ENCODE measurements around the gene SPARC.
"Not testable (repeated sequence)": the region's sequence is repeated elsewhere in the genome, so short reads cannot be mapped to it uniquely, and the experiment has no call there.

The SPARC gene

GRCh38 chr5:151700296-151700695 is 13.6 kb upstream of the SPARC start:
- DNase-seq (ENCODE audit: low spot score) = no peak

DNA sequence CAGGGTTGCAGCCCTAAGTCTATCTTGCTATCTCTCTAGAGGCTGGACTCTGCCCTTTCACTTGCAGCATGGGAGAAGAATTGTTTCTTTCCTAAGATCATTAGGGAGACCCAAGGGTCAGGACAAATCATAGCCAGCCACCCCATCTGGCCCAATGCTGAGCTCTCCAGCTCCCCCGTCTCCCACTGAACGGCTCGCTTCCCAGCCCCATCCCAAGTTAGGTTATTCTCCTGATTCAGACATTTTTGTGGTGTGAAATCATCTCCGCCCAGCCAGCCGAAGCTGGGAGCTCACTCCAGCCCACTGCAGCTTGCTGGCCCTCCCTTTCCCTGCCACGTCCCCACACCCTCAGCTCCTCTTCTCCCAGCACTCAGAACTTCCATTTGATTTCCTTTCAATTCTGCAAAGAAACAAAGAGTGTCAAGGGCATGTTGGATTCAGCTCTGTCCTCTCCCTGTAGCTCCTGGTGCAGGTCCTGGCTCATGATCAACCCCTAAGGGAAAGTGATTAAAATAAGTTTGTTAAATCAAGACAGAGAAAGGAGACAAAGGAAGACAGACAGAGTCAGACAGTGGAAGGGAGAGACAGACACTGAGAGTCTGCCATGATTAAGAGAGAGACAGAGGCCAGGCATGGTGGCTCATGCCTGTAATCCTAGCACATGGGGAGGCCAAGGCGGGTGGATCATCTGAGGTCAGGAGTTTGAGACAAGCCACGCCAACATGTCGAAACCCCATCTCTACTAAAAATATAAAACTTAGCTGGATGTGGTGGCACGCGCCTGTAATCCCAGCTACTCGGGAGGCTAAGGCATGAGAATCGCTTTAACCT is 12.6 kb upstream of the SPARC start:
- no peak for DNase-seq (ENCODE audit: low spot score)

DNA sequence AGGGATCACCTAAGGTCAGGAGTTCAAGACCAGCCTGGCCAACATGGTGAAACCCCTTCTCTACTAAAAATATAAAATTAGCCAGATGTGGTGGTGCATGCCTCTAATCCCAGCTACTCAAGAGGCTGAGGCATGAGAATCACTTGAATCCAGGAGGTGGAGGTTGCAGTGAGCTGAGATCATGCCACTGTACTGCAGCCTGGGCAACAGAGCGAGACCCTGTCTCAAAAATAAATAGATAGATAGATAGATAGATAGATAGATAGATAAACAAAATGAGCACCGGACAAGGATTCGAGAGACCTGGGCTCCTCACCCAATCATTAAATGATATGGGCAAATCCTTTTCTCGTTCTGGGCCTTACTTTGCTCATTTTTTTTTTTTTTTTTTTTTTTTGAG is 11.4 kb upstream of the SPARC start:
- not testable (repeated sequence) for DNase-seq (ENCODE audit: low spot score)

GRCh38 chr5:151697452-151697851 is 10.7 kb upstream of the SPARC start:
- no peak for DNase-seq (ENCODE audit: low spot score)

DNA sequence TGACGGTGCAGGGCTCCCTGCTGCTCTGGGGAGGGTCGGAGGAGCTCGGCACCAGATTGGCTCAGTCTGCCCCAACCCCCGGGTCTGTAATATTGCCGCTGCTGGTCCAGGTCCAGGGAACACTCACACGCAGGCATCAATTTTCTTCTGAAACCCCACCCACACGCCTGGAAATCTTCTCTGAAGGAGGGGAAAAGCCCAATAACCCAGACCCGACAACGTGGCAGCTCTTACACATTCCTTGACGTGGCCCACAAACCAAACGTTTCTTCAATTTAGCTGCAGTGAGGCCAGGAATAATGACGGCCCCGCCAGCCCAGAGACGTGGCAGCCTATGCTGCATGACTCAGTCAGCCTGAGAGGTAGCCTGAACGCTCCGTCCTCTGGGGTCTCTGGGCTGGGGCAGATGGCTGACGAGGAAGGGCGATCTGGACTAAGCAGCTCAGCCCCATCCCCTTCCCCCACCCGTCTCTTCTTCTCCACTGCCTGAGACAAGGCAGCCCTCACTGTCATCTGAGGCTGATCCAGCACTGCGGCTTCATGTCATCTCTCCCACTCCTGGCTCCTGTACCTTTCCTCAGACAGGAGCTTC is 9.9 kb upstream of the SPARC start:
- no peak for DNase-seq (ENCODE audit: low spot score)

- no peak for DNase-seq (ENCODE audit: low spot score)
Observed at GRCh38 chr5:151695464-151695863, 8.7 kb upstream of the SPARC start.

DNA sequence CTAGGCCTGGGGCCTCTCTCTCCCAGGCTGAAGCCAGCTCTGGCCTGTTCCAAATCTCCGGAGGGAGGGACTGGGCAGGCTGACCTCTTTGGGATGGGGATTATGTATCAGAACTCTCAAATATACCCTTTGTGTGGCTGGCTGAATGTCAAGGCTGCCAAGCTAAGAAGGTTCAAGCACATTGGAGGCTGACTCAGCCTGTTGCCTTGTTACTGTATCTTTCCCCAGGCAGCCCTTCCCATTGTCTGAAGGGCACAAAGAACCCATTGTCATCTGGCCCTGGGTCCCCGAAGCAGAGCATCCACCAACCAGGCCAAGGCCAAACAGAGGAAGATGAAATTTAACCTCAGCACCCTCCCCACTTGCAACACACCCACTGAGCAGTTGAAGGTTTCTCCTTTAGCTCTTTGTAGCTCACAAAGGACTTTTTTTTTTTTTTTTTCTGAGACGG is 7.3 kb upstream of the SPARC start:
- no peak for DNase-seq (ENCODE audit: low spot score)

GRCh38 chr5:151692312-151692711 is 5.6 kb upstream of the SPARC start:
- no peak for DNase-seq (ENCODE audit: low spot score)

- no peak for DNase-seq (ENCODE audit: low spot score)
Observed at GRCh38 chr5:151691706-151692105, 5.0 kb upstream of the SPARC start.

DNA sequence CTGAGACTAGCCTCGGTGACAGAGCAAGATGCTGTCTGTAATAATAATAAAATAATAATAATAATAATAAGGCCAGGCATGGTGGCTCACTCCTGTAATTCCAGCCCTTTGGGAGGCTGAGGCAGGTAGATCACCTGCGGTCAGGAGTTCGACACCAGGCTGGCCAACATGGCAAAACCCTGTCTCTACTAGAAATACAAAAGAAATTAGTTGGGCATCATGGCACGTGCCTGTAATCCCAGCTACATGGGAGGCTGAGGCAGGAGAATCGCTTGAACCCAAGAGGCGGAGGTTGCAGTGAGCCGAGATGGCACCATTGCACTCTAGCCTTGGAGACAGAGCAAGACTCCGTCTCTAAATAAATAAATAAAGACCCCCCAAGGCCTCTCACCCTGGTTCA is 2.9 kb upstream of the SPARC start:
- DNase-seq (ENCODE audit: low spot score) = not testable (repeated sequence)

GRCh38 chr5:151688436-151688835 is 1.7 kb upstream of the SPARC start:
- no peak for DNase-seq (ENCODE audit: low spot score)

DNA sequence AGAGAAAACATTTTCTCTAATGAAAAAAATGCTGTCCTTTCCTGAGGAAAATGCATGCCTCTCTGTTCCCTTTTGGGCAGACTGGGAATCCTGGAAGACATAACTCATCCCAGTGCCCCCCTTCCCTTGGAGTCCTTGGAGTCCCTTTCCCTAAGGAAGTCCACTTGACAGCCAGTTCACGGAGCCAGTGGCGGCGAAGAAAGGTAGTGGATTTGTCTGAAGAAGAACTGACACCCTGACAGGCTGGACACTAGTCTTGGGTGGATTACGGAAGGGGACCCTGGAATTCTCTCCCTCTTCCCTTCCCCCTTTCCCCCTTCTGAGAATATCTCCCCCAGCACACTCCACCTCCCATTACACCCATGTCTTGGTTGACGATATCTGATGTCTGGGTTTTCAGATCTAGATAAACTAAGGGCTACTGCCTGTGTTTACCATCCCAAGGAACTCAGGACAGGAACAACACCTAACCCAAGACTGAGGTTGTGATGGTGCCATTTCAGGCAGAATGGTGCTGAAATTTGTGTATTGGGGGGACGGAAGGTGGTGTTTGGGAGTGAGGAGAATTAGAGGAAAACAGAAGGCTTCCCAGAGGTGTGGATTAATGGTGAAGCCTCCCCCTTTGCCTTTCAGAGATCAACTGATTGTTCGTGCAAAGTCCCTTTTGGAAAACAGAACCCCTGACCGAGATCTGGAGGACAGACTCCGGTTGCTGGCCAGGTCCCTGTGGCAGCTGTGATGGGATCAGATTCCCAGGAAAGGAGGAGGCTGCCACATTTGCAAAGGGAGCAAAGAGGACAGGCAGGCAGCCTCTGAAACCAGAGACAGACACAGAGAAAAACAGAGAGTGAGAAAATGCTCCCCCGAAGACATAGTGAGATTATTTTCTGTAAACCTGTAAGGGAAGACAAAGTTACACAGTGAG is 704 bp downstream of the SPARC start:
- no peak for DNase-seq (ENCODE audit: low spot score)

GRCh38 chr5:151684690-151685361 is 1.9 kb downstream of the SPARC start:
- no peak for DNase-seq (ENCODE audit: low spot score)

- no peak for DNase-seq (ENCODE audit: low spot score)
Observed at GRCh38 chr5:151683986-151684588, 2.6 kb downstream of the SPARC start.

GRCh38 chr5:151683444-151683843 is 3.3 kb downstream of the SPARC start:
- DNase-seq (ENCODE audit: low spot score) = no peak

GRCh38 chr5:151682751-151683331 is 3.9 kb downstream of the SPARC start:
- no peak for DNase-seq (ENCODE audit: low spot score)

- DNase-seq (ENCODE audit: low spot score) = no peak
Observed at GRCh38 chr5:151682240-151682639, 4.5 kb downstream of the SPARC start.

GRCh38 chr5:151680944-151681427 is 5.7 kb downstream of the SPARC start:
- DNase-seq (ENCODE audit: low spot score) = no peak

- DNase-seq (ENCODE audit: low spot score) = not testable (repeated sequence)
Observed at GRCh38 chr5:151680156-151680505, 6.6 kb downstream of the SPARC start.

DNA sequence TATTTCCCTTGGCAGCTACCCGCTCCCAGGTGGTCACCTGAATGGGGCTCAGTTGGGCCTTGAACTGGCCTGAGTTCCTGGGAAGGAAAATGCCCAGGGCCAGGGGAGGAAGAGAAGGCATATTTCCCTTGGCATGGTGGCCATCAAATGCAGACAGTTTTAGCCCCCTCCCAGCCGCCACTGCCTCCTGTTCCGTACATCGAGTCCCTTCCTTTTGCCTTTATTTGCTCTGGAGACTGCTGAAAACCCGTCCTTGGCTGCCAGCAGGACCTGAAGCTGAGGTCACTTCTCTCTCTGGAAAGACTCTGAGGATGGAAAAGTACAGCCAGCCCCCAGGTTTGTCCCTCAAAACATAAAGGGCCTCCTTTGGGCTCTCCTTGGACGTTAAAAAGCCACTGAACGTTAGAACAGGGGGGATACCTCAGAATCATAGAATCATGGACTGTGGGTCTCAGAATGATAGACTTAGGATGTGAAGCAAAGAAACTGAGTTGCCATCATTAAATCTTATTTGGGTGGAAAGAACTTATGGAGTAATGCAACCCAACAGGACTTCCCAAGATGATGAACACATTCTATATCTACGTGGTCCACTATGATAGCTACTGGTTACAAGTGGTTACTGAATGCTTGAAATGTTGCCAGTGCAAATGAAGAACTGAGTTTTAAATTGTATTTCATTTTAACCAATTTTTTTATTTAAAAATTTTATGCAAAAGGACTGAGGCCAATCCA is 7.1 kb downstream of the SPARC start:
- DNase-seq (ENCODE audit: low spot score) = no peak

All from germinal center (tissue), 1 donor.